ENCODE results near the gene CTBP2.

Gene CTBP2

GRCh38 chr10:125034675-125035074 lies 125.7 kb downstream of the CTBP2 start:
- no peak for DNase-seq

GRCh38 chr10:125033146-125033924 lies 127.0 kb downstream of the CTBP2 start:
- no peak for DNase-seq

GRCh38 chr10:125032474-125033020 lies 127.8 kb downstream of the CTBP2 start:
- DNase-seq, result no peak

DNA sequence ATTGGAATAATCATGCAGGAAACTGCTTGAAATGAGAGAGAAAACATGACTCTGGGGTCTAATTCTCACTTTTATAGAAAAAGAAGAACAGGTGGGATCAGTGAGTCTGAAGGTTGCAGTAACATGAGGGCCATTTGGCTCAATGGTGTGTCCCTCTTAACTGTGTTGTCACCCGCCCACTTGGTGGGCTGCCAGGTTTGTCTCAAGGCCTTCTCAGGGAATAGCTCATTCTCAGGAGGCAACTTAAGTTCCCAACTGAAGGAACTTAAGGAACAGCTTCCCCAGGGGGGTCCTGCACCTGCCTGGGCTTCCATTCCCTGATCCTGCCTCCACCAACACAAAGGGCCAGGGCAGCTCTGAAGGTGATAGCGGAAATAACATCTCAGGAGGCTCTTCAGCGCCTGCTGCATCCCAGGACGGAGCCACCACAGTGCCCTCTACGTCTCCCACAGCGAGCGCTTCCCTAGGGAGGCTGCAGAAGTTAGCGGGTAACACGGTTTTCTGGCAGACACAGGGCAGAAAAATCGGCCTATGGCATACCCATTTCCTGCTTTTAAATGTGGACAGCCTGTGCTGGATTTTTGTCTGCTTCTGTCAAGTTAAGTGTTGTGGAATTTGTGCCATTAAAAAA lies 129.7 kb downstream of the CTBP2 start:
- no peak for DNase-seq

- DNase-seq, result no peak
Observed at GRCh38 chr10:125029584-125030242, 130.7 kb downstream of the CTBP2 start.

- no peak for DNase-seq
Observed at GRCh38 chr10:125027871-125028869, 132.2 kb downstream of the CTBP2 start.

DNA sequence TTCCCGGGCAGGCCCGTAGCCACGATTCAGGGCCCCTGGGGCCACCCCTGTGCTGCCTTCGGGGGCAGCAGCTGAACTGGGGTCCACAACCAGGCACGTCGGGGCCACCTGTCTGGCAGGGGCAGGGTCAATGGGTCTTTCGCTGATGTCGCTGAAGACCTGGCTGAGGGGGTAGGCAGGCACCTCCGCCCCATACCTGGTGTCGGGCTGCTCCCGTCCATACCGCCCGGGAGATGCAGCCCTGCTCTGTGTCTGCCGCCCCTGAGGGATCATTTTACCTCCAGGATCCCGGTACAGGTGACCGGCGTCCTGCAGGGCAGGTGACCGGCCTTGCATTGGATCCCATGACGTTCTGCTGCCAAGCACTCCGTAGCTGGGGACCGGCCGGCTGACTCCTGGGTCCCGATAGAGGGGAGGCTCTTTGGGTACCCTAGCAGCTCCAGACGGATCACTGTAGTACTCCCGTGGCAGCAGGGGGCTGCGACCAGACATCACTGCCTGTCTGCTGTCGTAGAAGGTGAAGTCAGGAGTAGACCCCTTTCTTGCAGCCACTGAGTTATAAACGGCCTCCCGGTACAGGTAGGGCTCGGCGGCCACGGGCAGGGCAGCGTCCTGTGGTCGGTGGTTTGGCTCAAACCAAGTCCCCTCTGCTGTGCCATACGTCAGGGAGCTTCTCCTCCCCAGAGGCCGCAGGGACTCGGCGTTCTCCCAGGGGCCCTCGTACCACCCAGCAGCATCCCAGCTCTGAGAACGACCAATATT lies 133.2 kb downstream of the CTBP2 start:
- no peak for DNase-seq

GRCh38 chr10:125026036-125026931 lies 134.1 kb downstream of the CTBP2 start:
- no peak for DNase-seq

- DNase-seq, result no peak
Observed at GRCh38 chr10:125025341-125025740, 135.0 kb downstream of the CTBP2 start.

DNA sequence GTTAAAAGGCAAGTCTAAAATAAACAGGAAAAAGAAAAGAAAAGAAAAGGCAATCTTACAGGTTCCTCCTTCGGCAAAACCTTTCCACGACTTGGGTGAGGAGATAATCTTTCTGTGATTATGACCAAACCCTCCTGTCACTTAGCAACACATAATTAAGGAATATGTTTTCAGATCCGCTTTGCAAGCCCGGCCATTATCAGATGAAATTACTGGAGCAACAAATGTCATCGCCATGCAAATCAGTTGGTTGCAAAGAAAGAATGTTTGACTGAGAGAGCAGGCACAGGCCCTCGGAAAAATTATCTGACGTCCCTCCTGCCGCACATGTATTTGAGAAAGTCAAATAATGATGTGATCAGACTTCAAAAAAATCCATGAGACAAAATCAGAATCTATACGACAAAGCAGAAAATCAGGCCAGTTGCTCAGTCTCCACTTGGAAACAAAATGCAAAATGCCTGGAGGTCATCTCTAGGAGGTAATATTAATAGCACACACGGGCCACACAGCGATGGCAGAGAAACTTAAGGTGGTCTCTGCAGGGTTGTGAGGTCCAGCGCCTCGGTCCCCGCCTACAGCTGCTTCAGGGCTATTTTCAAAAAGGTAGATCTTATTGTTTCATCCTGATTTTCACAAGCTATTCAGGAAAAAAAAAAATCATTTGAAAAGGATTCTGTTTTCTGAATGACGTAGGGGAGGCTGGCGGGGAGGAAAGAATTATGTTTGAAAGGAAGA lies 135.7 kb downstream of the CTBP2 start:
- DNase-seq, result no peak

- DNase-seq, result no peak
Observed at GRCh38 chr10:125023862-125024496, 136.4 kb downstream of the CTBP2 start.

GRCh38 chr10:125023255-125023654 lies 137.1 kb downstream of the CTBP2 start:
- no peak for DNase-seq

DNA sequence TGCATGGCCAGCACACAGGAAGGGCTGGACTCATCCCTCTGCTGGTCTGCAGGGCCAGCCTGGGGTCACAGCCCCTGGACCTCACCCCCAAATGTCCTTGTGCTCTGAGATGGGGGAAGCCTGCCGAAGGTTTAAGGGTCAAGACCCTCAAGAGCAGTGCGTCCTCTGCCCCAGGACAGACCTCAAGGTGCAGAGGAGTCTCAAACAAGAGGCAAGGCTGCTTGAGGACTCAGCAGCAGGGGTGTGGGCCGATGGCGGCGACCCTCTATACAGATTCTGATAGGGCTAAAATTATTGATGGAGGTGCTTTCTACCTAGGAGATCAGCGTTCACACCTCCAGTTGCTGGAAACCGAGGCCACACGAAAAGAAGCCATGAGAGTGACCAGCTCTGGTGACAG lies 137.7 kb downstream of the CTBP2 start:
- no peak for DNase-seq

DNA sequence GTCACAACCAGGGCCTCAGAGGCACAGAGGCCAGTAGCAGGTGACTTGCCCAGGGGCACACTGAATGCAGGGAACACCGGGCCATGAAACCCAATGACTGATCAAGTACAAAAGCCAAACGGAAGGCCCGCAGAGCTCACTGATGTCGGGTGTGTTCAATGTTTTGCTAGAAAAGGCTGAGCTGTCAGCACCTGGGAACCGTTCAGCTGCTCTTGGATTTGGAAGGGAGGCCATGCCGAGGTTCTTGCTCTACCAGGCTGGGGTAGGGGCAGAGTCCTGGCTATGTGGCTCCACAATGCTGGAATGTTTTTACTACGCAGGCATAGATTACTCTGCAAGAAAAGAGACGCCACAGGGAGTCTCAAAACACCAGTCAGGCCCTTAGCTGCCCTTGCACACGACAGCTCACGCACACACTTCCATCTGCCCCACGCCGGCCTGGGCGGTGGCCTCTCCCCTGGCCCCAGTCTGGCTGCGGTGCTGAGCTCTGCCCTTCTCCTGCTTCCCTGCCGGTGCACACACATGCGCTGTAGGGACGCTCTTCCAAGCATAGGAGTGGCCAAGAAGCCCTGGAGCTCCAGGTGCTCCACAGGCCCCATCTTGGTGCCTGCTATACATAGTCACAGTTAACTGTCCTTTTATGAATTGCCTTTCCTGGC lies 138.5 kb downstream of the CTBP2 start:
- DNase-seq, result no peak

- DNase-seq, result no peak
Observed at GRCh38 chr10:125020871-125021270, 139.5 kb downstream of the CTBP2 start.

GRCh38 chr10:125020386-125020785 lies 140.0 kb downstream of the CTBP2 start:
- DNase-seq, result no peak

GRCh38 chr10:125018576-125019143 lies 141.7 kb downstream of the CTBP2 start:
- no peak for DNase-seq

DNA sequence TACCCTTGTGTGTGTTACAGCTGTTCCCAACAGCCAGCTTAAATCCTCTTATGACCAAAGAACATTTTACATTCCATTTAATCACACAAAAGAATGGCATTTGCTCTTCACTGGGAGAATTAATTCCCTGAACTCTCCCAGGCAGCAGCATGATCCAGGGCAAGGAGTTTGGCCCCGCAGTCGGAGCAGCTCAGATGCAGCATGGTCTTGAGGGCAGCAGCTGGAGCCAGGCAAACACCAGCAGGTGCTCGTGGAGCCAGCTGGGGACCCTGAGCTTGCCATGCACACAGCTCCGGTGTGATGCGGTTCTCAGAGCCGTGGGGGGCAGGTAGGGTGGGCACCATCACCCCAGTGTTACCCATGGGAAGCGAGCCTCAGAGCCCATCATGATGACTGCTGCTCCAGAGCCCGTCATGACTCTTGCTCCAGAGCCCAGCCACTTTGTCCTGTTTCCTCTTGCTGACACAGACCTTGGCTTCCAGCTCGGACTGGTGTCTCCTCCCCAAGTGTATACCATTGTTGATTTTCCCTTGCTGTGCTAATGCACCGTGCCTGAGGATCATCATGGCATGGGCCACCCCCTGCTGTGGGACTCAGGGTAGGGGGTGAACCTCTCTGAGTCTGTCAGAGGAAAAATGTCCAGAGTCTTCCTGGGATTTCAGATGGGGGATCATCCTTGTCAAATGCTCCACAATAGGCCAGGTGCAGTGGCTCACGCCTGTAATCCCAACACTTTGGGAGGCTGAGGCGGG lies 142.6 kb downstream of the CTBP2 start:
- no peak for DNase-seq

All from GOT3 (cell line).